Stomach (tissue), 4 donors: Measurements from ENCODE around the gene FSTL4.

ENCODE experiments used
- EP300 ChIP-seq: sonication (generic); formaldehyde crosslinking; IDR thresholded peaks from one replicate; pipeline ENCODE4 v1.6.1; 2017; ENCODE audit warnings: antibody characterized with exemption
- POLR2A ChIP-seq, 4 donors: fragments of 450-650 bp; IDR thresholded peaks; one replicate each; pipeline ENCODE4 v1.6.1; 2016; ENCODE audit warnings: antibody characterized with exemption in 4 of 4, control low read depth in 2 of 4, mild to moderate bottlenecking in 1 of 4, moderate library complexity in 1 of 4
- TF ChIP-seq, protein P1 (sequence below), 7 experiments: fragments of 450-650 bp in 4 of 7; fragments of 200-600 bp in 3 of 7; sonication (generic) in 3 of 7; IDR thresholded peaks; one replicate each; pipeline ENCODE4 v1.5.1; 2016 to 2019; ENCODE audit warnings: antibody characterized with exemption in 7 of 7, control low read depth in 2 of 7, mild to moderate bottlenecking in 1 of 7

DNA sequence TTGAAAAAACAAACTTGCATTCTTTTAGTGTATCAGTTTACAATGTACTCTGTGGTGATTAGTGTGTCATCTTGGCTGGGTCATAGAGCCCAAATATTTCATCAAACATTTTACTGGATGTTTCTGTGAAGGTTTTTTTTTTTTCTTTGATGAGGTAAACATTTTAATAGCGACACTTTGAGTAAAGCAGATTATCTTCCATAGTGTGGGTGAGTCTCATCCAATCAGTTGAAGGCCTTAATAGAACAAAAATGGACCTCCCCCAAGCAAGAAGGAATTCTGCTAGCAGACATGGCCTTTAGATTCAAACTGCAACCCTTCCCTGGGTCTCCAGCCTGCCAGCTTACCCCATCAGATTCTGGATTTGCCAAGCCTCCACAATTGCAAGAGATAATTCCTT, 72.5 kb downstream of the FSTL4 start:
- TF ChIP-seq, protein P1, sequence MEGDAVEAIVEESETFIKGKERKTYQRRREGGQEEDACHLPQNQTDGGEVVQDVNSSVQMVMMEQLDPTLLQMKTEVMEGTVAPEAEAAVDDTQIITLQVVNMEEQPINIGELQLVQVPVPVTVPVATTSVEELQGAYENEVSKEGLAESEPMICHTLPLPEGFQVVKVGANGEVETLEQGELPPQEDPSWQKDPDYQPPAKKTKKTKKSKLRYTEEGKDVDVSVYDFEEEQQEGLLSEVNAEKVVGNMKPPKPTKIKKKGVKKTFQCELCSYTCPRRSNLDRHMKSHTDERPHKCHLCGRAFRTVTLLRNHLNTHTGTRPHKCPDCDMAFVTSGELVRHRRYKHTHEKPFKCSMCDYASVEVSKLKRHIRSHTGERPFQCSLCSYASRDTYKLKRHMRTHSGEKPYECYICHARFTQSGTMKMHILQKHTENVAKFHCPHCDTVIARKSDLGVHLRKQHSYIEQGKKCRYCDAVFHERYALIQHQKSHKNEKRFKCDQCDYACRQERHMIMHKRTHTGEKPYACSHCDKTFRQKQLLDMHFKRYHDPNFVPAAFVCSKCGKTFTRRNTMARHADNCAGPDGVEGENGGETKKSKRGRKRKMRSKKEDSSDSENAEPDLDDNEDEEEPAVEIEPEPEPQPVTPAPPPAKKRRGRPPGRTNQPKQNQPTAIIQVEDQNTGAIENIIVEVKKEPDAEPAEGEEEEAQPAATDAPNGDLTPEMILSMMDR (IDR thresholded peaks at IDR 0.05): no peak
- TF ChIP-seq POLR2A (IDR thresholded peaks at IDR 0.05) (no peak), EP300 (no peak)
